ENCODE measurements around the gene SLC25A21. TPM values are rescaled to one million over a fixed set of nuclear protein-coding genes. Genes with fewer than 3 reads are reported as not detected.

Gene SLC25A21
- polyA plus RNA-seq, 3 donors, result 0.24 to 0.54 (median 0.34) TPM

DNA sequence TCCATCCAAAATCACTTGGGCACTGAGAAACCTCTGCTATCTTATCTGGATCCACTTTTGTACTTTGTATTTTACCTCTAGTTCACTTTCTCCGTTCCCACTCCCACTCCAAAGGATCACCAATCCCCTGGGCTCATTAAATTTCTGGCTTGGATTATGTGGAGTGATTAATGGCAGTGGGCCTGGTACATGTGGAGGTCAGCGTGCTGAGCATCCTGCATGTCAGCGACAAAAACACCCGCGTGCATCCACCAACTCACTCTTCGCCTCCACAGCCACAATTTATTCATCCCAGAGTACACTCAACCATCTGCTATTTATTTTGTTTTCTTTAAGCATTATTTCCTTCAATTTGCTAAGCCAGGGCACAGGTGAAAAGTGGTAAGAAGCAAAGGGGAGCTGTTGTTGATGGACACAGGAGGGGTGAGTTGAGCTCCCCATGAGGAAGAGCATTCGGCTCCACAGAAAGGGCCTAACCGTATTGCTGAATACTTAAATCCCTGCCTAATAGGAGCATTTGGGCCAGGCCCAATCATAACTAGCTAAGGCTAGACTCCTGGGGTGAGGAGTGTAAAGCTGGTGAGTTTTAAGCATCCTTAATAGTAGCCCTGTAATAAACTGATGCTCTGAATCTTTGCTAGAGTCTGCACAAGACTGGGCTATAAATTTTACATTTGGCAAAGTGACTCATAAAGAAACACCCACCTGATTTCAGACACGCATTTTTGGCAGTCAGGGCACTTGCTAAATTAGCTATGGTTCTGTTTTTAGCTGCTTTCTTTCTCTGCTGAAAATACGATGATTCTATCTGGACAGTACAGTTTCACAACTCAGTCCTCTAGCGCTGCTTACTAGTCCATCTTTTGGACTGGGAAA is 137.8 kb downstream of the SLC25A21 start:
- 65 to 73% (median 72%) methylated on average over 11 of the region's 11 CpGs for WGBS, 3 donors

DNA sequence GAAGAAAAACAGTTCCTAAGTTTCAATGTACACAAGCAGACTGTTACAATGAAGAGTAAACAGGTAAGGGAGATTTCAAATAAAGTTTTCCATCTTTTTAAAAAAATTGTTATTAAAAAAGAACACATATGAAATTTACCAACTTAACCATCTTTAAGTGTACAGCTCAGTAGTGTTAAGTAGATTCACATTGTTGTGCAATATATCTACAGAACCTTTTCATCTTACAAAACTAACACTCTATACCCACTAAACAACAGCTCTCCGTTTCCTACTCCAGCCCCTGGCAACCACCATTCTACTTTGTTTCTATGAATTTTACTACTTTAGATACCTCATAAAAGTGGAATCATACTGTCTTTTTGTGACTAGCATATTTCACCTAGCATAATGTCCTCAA is 139.5 kb downstream of the SLC25A21 start:
- H3K27ac ChIP-seq (ENCODE audit: low read depth, low read length), result no peak overlapping the region
- 84 to 93% (median 87%) methylated on average over 1 of the region's 1 CpG for WGBS, 3 donors

More for the DNA sequence above, 137.8 kb downstream of the SLC25A21 start:
- H3K27ac ChIP-seq (ENCODE audit: low read depth, low read length), result no peak overlapping the region

DNA sequence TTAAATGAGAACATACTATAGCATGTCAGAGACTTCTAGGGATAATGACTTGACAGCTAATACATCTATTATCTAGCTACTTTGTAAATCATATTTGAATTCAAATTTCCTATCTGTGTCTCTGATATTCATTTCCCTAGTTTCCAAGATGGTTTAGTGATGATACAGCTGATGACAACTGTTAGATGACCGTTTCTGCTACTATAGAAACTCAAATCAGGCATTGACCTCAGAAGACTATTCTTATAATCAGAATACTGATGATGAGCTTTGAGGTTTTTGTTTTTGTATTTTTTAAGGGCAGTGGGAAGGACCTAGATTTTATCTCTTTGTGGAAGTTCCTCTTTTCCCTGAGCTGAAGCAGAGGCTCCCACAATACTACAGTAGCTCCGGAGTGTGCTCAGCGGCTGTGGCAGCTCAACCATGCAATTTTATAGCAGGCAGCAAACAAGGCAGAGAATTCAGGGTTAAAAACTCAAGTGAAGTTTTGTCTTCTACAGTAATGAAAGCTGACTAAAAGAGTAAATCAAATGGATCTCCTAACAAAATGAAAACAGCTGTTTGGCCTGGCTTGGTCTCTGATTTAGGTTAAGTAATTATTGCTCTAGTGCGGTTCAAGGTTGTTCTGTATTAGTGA is 145.1 kb downstream of the SLC25A21 start:
- WGBS, 3 donors, result 55 to 66% (median 63%) methylated on average over 4 of the region's 4 CpGs
- H3K27ac ChIP-seq (ENCODE audit: low read depth, low read length), result no peak overlapping the region

DNA sequence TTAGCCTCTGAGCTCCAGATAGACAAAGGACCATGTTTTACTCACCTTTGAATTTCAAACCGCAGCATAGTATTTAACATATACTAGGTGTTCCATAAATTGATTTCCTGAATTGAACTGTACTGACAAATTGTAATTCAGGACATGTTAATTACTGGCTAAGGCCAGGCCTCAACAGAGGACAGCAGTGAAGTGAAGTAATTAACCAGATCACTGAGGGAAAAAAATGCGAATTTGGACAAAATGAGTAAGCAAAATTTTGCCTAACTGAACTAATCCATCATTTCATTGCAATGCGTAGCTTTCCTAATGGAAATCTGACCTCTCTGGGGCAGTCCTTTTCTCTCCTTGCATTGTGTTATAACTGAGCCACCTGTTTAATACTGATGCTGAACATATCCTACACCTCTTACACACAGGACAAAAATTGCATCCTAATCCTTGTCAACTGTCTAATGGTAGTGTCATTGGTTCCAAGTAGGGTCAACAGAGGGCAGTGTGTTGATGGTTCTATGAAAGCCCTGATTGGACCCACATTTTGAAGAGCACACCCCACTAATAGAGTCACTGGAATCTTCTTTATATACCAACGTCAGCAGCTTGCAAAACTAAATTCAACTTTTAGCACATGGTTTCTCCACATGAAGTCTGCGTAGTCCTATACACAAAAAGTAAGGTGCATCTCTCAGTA is 148.4 kb downstream of the SLC25A21 start:
- 83 to 89% (median 87%) methylated on average over 5 of the region's 5 CpGs for WGBS, 3 donors

DNA sequence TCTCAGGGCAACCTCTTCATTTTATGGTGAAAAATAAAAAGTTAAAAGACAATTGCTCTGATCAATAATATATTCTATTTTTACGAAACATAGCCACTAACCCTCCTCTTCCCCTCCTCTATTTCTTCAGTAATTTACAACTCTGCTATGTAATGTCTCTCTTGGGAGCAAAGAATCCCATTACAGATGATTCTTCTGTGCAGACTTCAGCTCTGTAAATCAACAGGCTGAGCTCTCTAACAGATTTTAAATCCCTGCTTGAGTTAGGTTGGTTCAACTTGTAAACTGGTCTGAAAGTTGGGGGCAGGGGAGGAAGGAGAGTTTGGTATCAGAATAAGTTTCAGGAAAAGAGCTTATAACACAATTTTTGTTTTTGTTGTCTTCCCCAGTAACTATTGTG is 151.0 kb downstream of the SLC25A21 start:
- H3K27ac ChIP-seq (ENCODE audit: low read depth, low read length), result no peak overlapping the region
- 67 to 78% (median 71%) methylated on average over 1 of the region's 1 CpG for WGBS, 3 donors

More for the DNA sequence above, 148.4 kb downstream of the SLC25A21 start:
- H3K27ac ChIP-seq (ENCODE audit: low read depth, low read length), result no peak overlapping the region

DNA sequence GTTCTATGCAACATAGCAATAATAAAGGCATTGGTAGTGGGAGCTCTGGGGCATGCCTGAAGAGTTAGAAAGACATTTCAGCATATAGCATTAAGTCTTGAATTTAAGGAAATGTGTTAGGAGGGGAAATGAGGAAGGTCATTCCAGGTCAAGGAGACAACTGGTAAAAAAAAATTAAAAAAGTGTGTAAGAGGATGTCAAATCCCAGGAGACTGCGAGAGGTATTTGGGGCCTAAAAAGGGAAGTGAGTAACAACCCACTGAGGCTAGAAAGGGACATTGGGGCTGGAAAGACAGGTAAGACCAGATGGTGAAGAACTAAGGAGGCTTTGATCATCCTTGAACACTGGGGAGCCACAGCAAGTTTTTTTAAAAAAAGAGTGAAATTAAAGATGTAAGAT is 152.9 kb downstream of the SLC25A21 start:
- H3K27ac ChIP-seq (ENCODE audit: low read depth, low read length), result no peak overlapping the region
- 34 to 79% (median 49%) methylated on average over 1 of the region's 1 CpG for WGBS, 3 donors

DNA sequence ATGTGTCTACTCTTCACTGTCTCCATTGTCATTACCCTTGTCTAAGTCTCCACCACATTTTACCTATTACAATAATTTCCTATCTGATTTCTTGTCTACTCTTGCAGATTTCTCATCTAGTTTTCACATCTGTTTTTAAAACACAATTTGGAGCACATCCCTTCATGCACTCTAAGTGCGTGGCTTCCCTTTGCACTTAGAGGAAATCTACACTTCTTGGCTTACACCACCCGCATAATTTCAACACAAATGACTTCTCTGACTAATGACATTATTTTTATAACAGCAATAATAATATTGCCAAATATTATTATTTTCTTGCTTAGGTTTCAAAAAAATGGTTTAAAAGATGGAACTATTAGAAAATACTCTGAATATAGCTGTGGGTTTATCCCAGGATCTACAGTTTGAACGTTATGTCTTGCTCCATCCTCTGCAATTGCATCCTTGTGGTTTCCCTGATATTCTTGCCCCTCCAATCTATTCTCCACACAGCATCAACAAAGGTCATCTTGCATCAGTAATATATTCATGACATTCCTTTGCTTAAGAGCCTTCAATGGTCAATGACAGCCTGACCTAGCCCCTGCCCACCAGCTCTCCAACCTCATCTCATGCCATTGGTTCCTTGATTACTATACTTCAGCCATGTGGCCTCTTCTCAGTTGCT is 153.7 kb downstream of the SLC25A21 start:
- no peak overlapping the region for H3K27ac ChIP-seq (ENCODE audit: low read depth, low read length)
- WGBS, 3 donors, result 58 to 78% (median 65%) methylated on average over 3 of the region's 3 CpGs

DNA sequence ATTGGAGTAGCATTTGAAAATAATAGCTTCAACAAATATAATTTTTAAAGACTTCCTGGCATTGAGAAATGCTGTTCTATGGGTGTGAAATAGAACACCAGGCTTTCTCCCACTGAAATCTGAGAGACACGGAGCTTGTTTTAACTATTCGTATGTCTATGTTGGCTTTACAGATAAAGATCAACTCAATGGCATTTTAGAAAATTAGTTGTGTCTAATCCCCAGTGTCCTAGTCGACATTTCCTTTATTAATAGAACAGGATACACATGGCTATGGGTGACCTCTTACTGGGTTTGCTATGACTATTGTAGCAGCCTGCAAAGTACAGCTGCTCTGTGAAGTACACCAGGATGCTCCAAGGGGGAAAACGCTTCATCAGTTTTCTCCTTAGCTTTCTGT is 159.3 kb downstream of the SLC25A21 start:
- no peak overlapping the region for H3K27ac ChIP-seq (ENCODE audit: low read depth, low read length)
- 17 to 32% (median 29%) methylated on average over 4 of the region's 4 CpGs for WGBS, 3 donors

DNA sequence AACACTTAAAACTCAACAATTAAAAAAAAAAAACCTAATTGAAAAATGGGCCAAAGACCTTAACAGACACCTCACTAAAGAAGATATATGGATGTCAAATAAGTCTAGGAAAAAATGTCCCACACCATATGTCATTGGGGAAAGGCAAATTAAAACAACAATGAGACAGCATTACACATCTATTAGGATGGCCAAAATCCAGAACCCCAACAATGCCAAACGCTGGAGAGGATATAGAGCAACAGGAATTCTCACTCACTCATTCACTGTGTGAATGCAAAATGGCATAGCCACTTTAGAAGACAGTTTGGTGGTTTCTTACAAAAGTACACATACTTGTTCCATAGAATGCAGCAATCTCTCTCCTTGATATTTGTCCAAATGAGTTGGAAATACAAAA is 173.7 kb downstream of the SLC25A21 start:
- H3K27ac ChIP-seq (ENCODE audit: low read depth, low read length), result no peak overlapping the region
- WGBS, 3 donors, result 57 to 61% (median 58%) methylated on average over 1 of the region's 1 CpG

DNA sequence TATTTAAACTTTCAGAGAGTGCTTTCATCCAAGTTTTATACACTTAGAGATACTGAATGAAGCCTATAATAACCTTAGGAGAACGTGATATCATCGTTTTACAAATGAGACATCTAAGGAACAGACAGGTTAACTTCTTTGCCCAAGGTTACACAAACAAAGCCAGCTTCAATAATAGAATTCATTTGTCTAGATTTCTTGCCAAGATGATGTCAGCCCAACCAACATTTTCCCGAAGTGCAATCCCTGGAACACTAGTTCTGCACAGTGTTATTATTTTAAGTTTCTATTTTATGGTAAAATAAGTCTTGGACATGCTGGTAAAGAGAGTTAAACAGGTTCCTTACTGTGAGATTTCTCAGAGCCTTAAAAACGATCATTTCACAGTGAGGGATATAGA is 174.6 kb downstream of the SLC25A21 start:
- no peak overlapping the region for H3K27ac ChIP-seq (ENCODE audit: low read depth, low read length)

DNA sequence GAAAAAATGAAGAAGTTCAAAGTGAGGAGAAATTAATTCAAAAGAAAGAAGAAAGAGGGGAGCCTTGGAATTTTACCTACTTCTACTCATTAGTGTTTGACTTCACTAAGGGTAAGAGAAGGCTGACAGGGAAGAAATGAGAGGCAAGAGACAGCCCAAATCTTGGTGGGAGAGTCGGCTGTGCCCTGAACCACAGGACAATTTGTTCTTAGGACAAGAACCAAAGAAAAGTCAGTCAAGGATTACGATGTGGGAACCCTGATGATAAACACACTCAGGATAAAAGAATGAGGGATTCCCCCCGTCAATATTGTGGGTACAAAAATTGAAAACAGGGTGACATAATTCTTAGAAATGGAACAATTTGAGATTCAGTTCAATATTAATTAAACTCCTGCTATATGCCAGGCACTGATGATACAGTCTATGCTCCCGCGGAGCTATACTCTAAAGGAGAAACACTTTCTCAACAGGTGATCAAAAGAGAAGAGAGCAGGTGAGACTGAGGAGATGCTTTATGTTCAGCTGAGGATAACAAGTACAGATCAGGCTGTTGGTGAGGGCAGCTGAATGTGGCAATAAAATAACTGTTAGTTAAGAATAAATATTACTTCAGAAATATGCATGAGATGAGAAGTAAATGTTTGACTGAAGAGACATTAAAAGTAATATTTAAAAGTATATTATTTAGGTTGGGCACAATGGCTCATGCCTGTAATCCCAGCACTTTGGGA is 175.4 kb downstream of the SLC25A21 start:
- H3K27ac ChIP-seq (ENCODE audit: low read depth, low read length), result no peak overlapping the region
- 82 to 92% (median 90%) methylated on average over 5 of the region's 5 CpGs for WGBS, 3 donors

More for the DNA sequence above, 174.6 kb downstream of the SLC25A21 start:
- WGBS, 3 donors, result 17 to 44% (median 36%) methylated on average over 4 of the region's 4 CpGs

DNA sequence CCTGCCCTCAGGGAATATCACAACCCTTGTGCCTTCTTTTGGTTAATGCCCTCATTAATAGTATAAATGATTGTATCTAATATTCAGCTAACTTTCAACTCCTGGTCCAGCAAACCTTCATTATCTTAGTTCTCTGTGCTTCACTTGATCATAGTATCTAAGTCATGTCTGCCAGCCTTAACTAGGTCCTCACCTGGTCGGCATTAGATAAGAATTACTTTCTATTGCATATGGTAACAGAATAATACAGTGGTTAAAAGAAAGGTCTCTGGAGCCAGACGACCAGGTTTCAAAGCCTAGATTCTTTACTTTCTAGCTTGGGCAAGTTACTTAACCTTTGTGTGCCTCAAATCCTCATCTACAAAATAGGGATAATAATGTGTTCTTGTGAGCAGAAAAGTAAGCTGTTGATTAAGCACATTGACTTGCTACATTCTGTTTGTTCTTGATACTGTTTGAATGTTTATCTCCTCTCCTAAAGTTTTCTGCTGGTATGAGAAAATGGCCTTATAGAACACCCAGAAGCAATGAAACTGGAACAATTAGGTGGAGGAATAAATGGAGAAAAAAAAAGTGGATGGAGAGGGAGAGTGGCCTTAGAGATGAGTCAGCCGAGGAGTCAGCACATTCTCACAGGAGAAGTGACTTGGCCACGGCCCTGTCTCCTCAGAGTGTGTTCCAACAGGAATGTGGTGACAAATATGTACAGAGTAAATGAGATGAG is 176.1 kb downstream of the SLC25A21 start:
- no peak overlapping the region for H3K27ac ChIP-seq (ENCODE audit: low read depth, low read length)
- WGBS, 3 donors, result 68 to 78% (median 77%) methylated on average over 4 of the region's 4 CpGs

DNA sequence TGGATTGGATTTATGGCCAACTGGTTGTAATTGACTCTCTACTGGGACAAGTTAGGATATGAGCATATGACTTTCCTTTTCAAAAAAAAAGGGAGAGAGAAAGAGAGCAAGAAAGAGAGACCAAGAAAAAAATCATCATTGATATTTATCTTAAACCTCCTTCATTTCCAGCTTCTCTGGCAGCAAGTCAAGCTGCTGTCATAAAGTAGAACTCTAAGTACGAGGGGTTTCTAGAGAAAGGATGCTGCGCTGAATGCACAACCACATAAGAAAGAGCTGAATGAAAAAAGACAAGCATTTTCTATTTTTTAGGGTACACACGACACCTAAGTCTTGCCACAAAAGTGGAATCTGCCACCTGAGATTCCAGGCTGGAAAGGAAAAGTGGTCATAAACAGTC is 182.6 kb downstream of the SLC25A21 start:
- no peak overlapping the region for H3K27ac ChIP-seq (ENCODE audit: low read depth, low read length)
- 65 to 71% (median 68%) methylated on average over 3 of the region's 3 CpGs for WGBS, 3 donors

DNA sequence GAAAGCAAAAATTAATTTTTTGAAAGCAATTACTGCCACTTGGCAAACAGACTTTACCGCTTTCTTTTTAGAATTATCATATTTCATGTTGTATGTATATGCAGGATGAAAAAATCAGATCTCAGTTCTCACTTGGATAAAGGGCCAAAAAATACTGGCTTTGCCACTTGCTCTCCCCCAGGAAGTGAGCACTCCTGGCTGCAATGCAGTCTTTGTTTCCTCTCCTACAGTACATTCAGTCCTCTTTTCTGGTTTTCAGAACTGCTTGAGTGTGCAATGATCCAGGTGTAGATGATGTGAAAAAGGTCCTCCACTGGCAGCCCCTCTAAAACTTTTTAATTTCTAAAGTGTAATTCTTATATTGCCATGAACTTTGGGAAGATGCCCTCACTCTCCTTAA is 183.4 kb downstream of the SLC25A21 start:
- no peak overlapping the region for H3K27ac ChIP-seq (ENCODE audit: low read depth, low read length)
- WGBS, 3 donors, result 91 to 100% (median 97%) methylated on average over 1 of the region's 1 CpG

DNA sequence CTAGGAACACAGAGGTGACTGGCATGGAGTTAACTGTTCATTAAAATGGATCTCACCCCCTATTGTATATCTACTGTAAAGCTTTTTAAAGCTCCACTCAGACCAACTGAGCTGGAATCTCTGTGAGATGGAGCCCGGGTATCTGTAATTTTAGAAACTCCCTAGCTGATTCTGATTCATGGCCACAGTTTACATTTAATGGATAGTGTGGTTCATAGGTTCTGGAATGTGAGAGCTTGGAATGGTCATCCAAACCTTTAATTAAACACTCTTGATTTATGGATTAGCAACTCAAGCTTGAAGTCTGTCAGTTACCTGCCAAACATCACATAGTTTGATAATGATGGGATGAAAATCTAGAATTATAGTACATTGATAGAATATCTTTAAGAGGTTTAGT is 183.8 kb downstream of the SLC25A21 start:
- no peak overlapping the region for H3K27ac ChIP-seq (ENCODE audit: low read depth, low read length)
- WGBS, 3 donors, result 74 to 79% (median 77%) methylated on average over 1 of the region's 1 CpG

DNA sequence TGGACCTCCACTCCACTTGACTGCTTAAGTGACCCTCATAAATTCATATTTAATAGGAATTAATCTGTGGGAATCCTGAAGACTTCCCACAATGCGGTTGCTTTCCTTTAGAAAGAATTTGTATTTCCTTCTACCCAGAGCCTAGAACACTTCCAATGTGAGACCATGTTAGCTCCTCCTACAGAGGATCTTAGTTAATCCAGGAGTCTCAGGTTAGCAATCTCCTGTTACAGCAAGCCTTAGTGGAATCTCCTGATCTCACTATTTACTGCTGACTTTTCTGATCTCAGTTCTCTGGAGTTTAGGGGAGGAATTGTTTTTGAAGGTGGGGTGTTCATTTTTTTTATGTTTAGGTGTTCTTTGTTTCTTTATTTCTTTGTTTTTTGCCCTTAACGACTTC is 186.0 kb downstream of the SLC25A21 start:
- H3K27ac ChIP-seq (ENCODE audit: low read depth, low read length), result no peak overlapping the region
- 67 to 80% (median 78%) methylated on average over 2 of the region's 2 CpGs for whole genome bisulfite sequencing, 3 donors

DNA sequence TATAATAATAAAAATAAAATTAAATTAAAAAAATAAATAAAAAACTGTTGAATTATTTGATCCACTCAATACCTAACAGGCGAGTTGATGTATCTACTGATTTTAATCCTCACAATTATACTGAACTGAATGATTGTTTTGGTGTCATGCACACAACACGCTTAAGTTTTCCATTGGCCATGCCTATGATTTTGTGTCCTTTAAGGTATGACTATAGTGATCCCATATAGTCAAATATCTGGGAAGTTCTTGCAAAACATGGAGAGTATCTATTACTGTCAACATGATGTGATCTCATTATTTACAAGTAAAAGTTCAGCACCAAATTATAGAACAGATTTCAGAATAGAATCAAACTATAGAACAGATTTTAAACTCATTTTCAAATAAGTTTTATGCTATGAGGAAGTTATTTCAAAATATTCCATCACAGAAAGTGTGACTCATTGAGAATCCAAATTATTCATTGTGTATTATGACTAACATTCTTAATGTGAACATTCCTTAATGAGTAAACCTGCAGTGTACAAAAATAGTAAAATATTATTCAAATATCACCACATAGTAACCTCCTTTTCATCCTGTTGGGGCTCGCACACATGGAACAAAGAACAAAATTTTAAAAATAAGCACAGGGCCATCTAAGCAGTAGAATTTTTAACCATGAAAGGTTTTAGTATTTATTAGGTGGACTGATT is 190.4 kb downstream of the SLC25A21 start:
- H3K27ac ChIP-seq (ENCODE audit: low read depth, low read length), result no peak overlapping the region
- 77 to 87% (median 86%) methylated on average over 3 of the region's 3 CpGs for WGBS, 3 donors

Measured in adipose tissue (tissue), 3 donors.